Measurements from ENCODE around the gene MRS2.
"Not testable (repeated sequence)": the region's sequence is repeated elsewhere in the genome, so short reads cannot be mapped to it uniquely, and the experiment has no call there.

The MRS2 gene

GRCh38 chr6:24359640-24360454 lies 42.9 kb upstream of the MRS2 start:
- H3K4ac ChIP-seq (ENCODE audit: low read length) = no peak overlapping the region
- WGBS, 2 donors (ENCODE audit: extremely low coverage in 2 of 2, insufficient read length in 2 of 2, insufficient replicate concordance in 1 of 2) = no CpG with 5 or more reads among the region's 55 CpGs
- H3K27ac ChIP-seq (replicated peaks; ENCODE audit: low read length) = no peak overlapping the region
- H3K9me3 ChIP-seq (replicated peaks in 1 of 2; ENCODE audit: control insufficient read depth in 2 of 2, insufficient read depth in 1 of 2, low read depth in 1 of 2, low read length in 2 of 2) = peaks cover 0 to 3% of the 10 kb centered on the region in 2 donors
- peak overlapping the region; percentile 59 for H3K4me2 ChIP-seq (ENCODE audit: insufficient read depth, low read length, poor library complexity, severe bottlenecking)
- H2AFZ ChIP-seq (ENCODE audit: low read length) = peak overlapping the region; percentile 96
- H3K23ac ChIP-seq (ENCODE audit: low read depth, low read length, poor library complexity) = no peak overlapping the region
- no peak overlapping the region for H2BK15ac ChIP-seq (ENCODE audit: low read length)
- peak overlapping the region; percentile 41 to 81 for H3K4me3 ChIP-seq (ENCODE audit: low read length in 2 of 2)
- H3K27me3 ChIP-seq (ENCODE audit: control insufficient read depth in 3 of 3, insufficient read depth in 3 of 3, low read depth in 1 of 3, low read length in 3 of 3) = peaks cover 0 to 4% (median 0%) of the 10 kb centered on the region in 3 experiments
- H3K9ac ChIP-seq (ENCODE audit: low read depth, low read length, poor library complexity) = peak overlapping the region; percentile 64
- H2BK12ac ChIP-seq (ENCODE audit: low read length) = no peak overlapping the region
- no peaks in the 10 kb centered on the region for H3K79me1 ChIP-seq (ENCODE audit: low read depth, low read length)
- peak overlapping the region; percentile 11 for H2BK120ac ChIP-seq (ENCODE audit: low read depth, low read length)
- H3K14ac ChIP-seq (ENCODE audit: low read length) = no peak overlapping the region
- peak overlapping the region; percentile 90 for H3K18ac ChIP-seq (ENCODE audit: low read length)
- H2BK5ac ChIP-seq (ENCODE audit: low read length) = no peak overlapping the region
- peaks cover 2 to 3% of the 10 kb centered on the region in 2 donors for H3K4me1 ChIP-seq (ENCODE audit: control insufficient read depth in 2 of 2, insufficient read depth in 1 of 2, low read depth in 1 of 2, low read length in 2 of 2)
- H4K91ac ChIP-seq (ENCODE audit: low read depth, low read length, poor library complexity) = no peak overlapping the region
- H4K8ac ChIP-seq (ENCODE audit: low read depth, low read length) = no peak overlapping the region
- peak; percentile 85 for DNase-seq (ENCODE audit: low spot score)
- H2AK5ac ChIP-seq (ENCODE audit: low read depth, low read length) = no peak overlapping the region
- H3K36me3 ChIP-seq (replicated peaks in 1 of 2; ENCODE audit: control insufficient read depth in 2 of 2, insufficient read depth in 2 of 2, low read length in 2 of 2) = no peaks in the 10 kb centered on the region

- WGBS, 2 donors (ENCODE audit: extremely low coverage in 2 of 2, insufficient read length in 2 of 2, insufficient replicate concordance in 1 of 2) = no CpG with 5 or more reads among the region's 5 CpGs
- not testable (repeated sequence) for H2AK5ac ChIP-seq (ENCODE audit: low read depth, low read length); H3K14ac ChIP-seq (ENCODE audit: low read length); H3K9ac ChIP-seq (ENCODE audit: low read depth, low read length, poor library complexity); H3K4ac ChIP-seq (ENCODE audit: low read length); H3K23ac ChIP-seq (ENCODE audit: low read depth, low read length, poor library complexity); H2BK120ac ChIP-seq (ENCODE audit: low read depth, low read length); H3K36me3 ChIP-seq (replicated peaks in 1 of 2; ENCODE audit: control insufficient read depth in 2 of 2, insufficient read depth in 2 of 2, low read length in 2 of 2); H3K27ac ChIP-seq (replicated peaks; ENCODE audit: low read length); H2BK12ac ChIP-seq (ENCODE audit: low read length); H3K79me1 ChIP-seq (ENCODE audit: low read depth, low read length); H3K4me1 ChIP-seq (ENCODE audit: control insufficient read depth in 2 of 2, insufficient read depth in 1 of 2, low read depth in 1 of 2, low read length in 2 of 2); H3K18ac ChIP-seq (ENCODE audit: low read length); H4K8ac ChIP-seq (ENCODE audit: low read depth, low read length); H3K9me3 ChIP-seq (replicated peaks in 1 of 2; ENCODE audit: control insufficient read depth in 2 of 2, insufficient read depth in 1 of 2, low read depth in 1 of 2, low read length in 2 of 2); H3K27me3 ChIP-seq (ENCODE audit: control insufficient read depth in 3 of 3, insufficient read depth in 3 of 3, low read depth in 1 of 3, low read length in 3 of 3); H3K4me3 ChIP-seq (ENCODE audit: low read length in 2 of 2); H3K4me2 ChIP-seq (ENCODE audit: insufficient read depth, low read length, poor library complexity, severe bottlenecking); H2BK15ac ChIP-seq (ENCODE audit: low read length); H4K91ac ChIP-seq (ENCODE audit: low read depth, low read length, poor library complexity); DNase-seq (ENCODE audit: low spot score); H2BK5ac ChIP-seq (ENCODE audit: low read length)
- peak overlapping the region; percentile 45 for H2AFZ ChIP-seq (ENCODE audit: low read length)
Observed at GRCh38 chr6:24362363-24362762, 40.4 kb upstream of the MRS2 start.

DNA sequence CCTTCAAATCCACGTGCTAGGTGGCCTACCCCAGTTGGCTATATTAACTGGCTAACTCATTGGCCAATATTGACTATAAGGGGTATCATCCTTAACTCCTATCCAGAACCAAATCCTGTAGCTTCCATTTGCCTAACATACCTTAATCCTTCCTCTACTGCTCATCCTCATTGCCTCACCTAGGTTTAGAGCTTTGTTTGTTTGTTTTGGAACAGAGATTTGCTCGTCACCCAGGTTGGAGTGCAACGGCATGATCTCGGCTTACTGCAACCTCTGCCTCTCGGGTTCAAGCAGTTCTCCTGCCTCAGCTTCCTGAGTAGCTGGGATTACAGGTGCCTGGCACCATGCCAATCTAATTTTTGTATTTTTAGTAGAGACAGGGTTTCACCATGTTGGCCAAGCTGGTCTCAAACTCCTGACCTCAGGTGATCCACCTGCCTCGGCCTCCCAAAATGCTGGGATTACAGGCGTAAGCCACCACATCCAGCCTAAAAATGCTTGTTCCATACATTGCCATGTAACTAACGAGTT lies 37.6 kb upstream of the MRS2 start:
- not testable (repeated sequence) for H2BK120ac ChIP-seq (ENCODE audit: low read depth, low read length)

GRCh38 chr6:24374612-24375011 lies 28.1 kb upstream of the MRS2 start:
- Histone ChIP-seq H3K27me3 (ENCODE audit: control insufficient read depth in 3 of 3, insufficient read depth in 3 of 3, low read depth in 1 of 3, low read length in 3 of 3) (no peaks in the 10 kb centered on the region), H3K4me2 (ENCODE audit: insufficient read depth, low read length, poor library complexity, severe bottlenecking) (no peak overlapping the region), H2BK5ac (ENCODE audit: low read length) (no peak overlapping the region), H3K23ac (ENCODE audit: low read depth, low read length, poor library complexity) (no peak overlapping the region), H3K4me3 (ENCODE audit: low read length in 2 of 2) (no peak overlapping the region), H3K4me1 (ENCODE audit: control insufficient read depth in 2 of 2, insufficient read depth in 1 of 2, low read depth in 1 of 2, low read length in 2 of 2) (no peaks in the 10 kb centered on the region), H3K14ac (ENCODE audit: low read length) (no peak overlapping the region), H2BK15ac (ENCODE audit: low read length) (peak overlapping the region; percentile 14), H2BK120ac (ENCODE audit: low read depth, low read length) (no peak overlapping the region), H3K9ac (ENCODE audit: low read depth, low read length, poor library complexity) (no peak overlapping the region), H3K4ac (ENCODE audit: low read length) (no peak overlapping the region), H3K79me1 (ENCODE audit: low read depth, low read length) (no peaks in the 10 kb centered on the region), H2AFZ (ENCODE audit: low read length) (no peak overlapping the region), H2AK5ac (ENCODE audit: low read depth, low read length) (no peak overlapping the region), H2BK12ac (ENCODE audit: low read length) (no peak overlapping the region), H4K91ac (ENCODE audit: low read depth, low read length, poor library complexity) (no peak overlapping the region), H3K18ac (ENCODE audit: low read length) (peak overlapping the region; percentile 72), H3K36me3 (replicated peaks in 1 of 2; ENCODE audit: control insufficient read depth in 2 of 2, insufficient read depth in 2 of 2, low read length in 2 of 2) (no peaks in the 10 kb centered on the region), H3K9me3 (replicated peaks in 1 of 2; ENCODE audit: control insufficient read depth in 2 of 2, insufficient read depth in 1 of 2, low read depth in 1 of 2, low read length in 2 of 2) (no peaks in the 10 kb centered on the region), H3K27ac (replicated peaks; ENCODE audit: low read length) (no peak overlapping the region), H4K8ac (ENCODE audit: low read depth, low read length) (no peak overlapping the region)
- DNase-seq (ENCODE audit: low spot score) = no peak
- WGBS, 2 donors (ENCODE audit: extremely low coverage in 2 of 2, insufficient read length in 2 of 2, insufficient replicate concordance in 1 of 2) = no CpG with 5 or more reads among the region's 6 CpGs

More for the DNA sequence above, 37.6 kb upstream of the MRS2 start:
- not testable (repeated sequence) for DNase-seq (ENCODE audit: low spot score); H3K4me3 ChIP-seq (ENCODE audit: low read length in 2 of 2); H2BK15ac ChIP-seq (ENCODE audit: low read length); H4K91ac ChIP-seq (ENCODE audit: low read depth, low read length, poor library complexity); H3K4me2 ChIP-seq (ENCODE audit: insufficient read depth, low read length, poor library complexity, severe bottlenecking); H3K9me3 ChIP-seq (replicated peaks in 1 of 2; ENCODE audit: control insufficient read depth in 2 of 2, insufficient read depth in 1 of 2, low read depth in 1 of 2, low read length in 2 of 2); H3K79me1 ChIP-seq (ENCODE audit: low read depth, low read length); H3K23ac ChIP-seq (ENCODE audit: low read depth, low read length, poor library complexity); H3K4me1 ChIP-seq (ENCODE audit: control insufficient read depth in 2 of 2, insufficient read depth in 1 of 2, low read depth in 1 of 2, low read length in 2 of 2); H3K27ac ChIP-seq (replicated peaks; ENCODE audit: low read length); H3K9ac ChIP-seq (ENCODE audit: low read depth, low read length, poor library complexity); H3K14ac ChIP-seq (ENCODE audit: low read length); H3K27me3 ChIP-seq (ENCODE audit: control insufficient read depth in 3 of 3, insufficient read depth in 3 of 3, low read depth in 1 of 3, low read length in 3 of 3); H3K36me3 ChIP-seq (replicated peaks in 1 of 2; ENCODE audit: control insufficient read depth in 2 of 2, insufficient read depth in 2 of 2, low read length in 2 of 2); H2BK5ac ChIP-seq (ENCODE audit: low read length); H3K4ac ChIP-seq (ENCODE audit: low read length); H3K18ac ChIP-seq (ENCODE audit: low read length); H2AFZ ChIP-seq (ENCODE audit: low read length); H2BK12ac ChIP-seq (ENCODE audit: low read length); H4K8ac ChIP-seq (ENCODE audit: low read depth, low read length); H2AK5ac ChIP-seq (ENCODE audit: low read depth, low read length)
- no CpG with 5 or more reads among the region's 8 CpGs for WGBS, 2 donors (ENCODE audit: extremely low coverage in 2 of 2, insufficient read length in 2 of 2, insufficient replicate concordance in 1 of 2)

Data from neuronal stem cell (in vitro differentiated cells).